Inferior parietal cortex (tissue), 1 donor: ENCODE data around the gene YAP1.
"Not testable (repeated sequence)": the region's sequence is repeated elsewhere in the genome, so short reads cannot be mapped to it uniquely, and the experiment has no call there.

ENCODE experiments used
- DNase-seq: peaks from one replicate; pipeline ENCODE4 v3.0.0-alpha.2; 2016; ENCODE audit errors: extremely low spot score

The YAP1 gene

DNA sequence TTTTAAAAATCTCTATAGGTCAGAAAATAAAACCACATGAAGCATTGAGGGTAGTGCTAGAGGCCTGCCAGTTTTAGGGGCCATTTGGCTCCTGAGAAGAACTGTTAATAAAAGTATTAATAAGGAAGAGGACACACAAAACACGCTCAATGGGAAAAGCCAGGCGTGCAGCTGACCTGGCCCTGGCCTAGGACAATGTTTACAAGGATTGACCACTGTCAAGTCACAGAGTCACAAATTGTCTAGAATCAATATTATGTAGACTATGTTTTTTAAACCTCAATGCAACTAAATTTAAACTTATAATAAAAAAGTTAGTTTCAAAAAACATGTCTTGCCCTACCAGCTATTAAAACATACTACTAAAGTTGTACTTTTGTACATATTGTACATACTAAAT lies 89.4 kb downstream of the YAP1 start:
- DNase-seq, result no peak

DNA sequence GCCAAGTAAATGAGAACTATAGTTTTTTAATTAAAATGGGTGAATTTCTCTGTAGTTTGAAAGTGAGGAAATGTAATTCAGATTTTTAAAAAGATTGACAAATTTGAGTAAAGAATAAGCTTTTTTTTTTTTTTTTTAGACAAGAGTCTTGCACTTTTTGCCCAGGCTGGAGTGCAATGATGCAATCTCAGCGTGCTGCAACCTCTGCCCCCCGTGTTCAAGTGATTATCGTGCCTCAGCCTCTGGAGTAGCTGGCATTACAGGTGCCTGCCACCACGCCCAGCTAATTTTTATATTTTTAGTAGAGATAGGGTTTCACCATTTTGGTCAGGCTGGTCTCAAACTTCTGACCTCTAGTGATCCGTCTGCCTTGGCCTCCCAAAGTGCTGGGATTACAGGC lies 90.1 kb downstream of the YAP1 start:
- DNase-seq, result not testable (repeated sequence)

DNA sequence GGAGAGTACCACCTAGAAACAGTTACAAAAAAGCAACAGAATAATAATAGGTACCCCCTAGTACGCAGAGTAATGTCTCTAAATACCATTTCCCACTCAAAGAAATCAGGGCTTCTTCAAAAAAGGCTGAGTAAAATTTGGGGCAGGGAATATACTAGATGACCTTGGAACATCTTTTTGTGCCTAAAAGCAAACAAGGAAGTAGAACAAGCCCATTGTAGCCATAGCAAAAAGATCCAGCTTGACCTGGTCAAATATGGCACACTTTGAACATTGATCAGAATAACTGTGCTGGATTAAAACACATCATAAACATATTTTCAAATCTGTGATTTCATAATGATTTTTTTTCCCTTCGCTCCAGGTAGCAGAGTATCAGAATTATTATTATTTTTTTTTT lies 91.5 kb downstream of the YAP1 start:
- DNase-seq, result no peak

DNA sequence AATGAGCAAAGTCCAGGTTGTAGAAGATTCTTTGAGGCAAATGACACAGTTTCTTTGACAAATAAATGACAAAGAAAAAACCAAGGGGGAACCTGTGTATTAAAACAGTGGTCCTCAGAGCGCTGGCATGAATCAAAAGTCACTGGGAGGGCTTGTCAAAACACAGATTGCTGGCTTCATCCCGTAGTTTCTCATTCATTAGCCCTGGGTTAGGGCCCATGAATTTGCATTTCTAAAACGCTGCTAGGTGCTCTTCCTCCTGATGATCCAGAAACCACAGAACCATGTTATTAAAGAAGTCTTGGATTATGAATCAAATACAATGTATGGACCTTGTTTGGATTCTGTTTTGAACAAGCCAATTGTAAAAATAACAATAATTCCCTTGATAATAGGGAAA lies 92.7 kb downstream of the YAP1 start:
- no peak for DNase-seq

DNA sequence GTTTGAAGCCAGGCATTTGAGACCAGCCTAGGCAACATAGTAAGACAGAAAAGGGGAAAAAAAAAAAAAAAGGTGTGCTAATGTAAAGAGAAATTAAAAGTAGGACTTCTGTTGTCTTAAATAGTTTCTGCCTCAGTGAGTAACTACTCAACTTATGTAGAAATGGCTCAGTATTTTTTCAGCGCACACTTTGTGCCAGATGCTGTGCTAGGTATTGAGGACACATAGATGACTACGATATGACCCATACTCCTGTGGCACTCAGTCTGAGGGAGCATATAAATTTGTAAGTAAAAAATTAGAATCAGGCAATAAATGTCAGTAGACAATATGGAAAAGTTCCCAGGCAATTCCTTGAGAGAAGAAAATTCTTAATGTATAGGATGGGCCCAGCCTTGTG lies 93.9 kb downstream of the YAP1 start:
- no peak for DNase-seq

DNA sequence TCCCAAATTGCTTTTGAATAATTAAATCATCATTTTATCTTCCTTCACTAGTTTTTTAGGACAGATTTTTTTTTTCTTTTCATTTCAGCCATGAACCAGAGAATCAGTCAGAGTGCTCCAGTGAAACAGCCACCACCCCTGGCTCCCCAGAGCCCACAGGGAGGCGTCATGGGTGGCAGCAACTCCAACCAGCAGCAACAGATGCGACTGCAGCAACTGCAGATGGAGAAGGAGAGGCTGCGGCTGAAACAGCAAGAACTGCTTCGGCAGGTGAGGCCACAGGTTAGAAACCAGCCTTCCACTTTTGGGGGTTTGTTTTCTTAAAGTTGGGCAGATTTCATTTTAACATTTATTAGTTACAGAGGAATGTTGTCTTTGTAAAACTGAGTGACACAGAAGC lies 95.6 kb downstream of the YAP1 start:
- no peak for DNase-seq

DNA sequence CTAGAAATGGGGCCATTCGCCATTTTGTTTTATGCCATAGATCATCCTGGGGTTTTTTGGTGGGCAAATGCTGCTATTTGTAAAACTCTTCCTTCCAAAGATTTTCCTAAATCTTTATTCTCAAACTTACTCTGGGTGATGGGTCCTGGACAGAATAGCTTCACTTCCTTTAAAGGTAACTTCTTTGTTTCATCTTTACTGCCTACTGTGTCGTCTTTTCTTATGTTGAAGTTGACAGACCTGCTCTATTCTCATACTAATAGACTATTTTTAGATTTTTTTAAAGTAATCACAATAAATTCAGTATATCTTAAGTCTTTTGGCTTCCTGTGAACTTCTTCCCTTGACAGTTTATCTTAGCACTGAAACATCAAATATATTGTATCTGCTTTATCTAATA lies 98.6 kb downstream of the YAP1 start:
- no peak for DNase-seq

DNA sequence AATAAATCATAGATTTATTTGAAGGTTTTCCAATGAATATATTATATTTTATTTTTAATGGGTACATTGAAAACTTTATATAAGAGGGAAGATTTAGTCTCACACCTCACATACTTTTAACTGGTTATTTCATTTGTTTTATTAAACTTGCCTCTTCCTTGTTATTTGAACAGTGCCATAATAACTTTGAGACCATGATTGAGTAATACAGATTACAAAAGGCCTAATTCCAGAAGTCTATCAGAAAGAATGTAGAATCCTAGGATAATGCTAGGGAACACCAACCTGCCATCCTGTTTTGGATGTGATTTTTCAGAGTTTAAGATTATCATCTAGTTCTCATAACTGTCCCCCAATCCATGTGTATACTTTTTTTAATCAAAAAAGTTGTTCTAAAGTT lies 104.4 kb downstream of the YAP1 start:
- DNase-seq, result no peak

DNA sequence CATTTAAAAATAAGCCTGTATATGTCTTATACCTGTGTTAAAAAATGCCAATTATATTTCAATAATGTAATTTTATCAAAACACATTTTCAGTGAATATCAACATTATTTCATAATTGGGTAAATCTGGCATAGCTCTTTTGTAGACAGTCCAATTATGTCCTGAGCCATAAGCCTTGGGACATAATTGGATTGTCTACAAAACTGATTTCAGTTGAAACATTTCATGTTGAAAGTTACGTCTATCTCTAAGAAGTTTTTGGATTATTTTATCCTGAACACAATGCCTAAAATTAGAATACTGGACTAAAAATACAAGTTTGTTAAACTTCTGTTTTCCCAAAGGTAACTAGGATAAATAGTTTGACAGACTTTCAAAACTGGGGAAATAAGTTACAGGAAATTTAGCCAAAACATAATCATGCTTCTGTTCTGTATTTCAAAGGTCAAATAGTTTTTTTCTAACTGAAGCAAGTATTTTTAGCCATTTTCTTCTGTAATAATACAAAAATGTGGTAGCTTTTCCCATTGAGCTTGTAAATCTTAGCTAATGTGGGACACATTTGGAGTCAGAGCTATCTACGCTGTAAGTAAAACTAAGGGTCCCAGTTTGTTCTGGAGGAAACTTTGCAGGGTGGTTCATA lies 106.3 kb downstream of the YAP1 start:
- DNase-seq, result no peak

DNA sequence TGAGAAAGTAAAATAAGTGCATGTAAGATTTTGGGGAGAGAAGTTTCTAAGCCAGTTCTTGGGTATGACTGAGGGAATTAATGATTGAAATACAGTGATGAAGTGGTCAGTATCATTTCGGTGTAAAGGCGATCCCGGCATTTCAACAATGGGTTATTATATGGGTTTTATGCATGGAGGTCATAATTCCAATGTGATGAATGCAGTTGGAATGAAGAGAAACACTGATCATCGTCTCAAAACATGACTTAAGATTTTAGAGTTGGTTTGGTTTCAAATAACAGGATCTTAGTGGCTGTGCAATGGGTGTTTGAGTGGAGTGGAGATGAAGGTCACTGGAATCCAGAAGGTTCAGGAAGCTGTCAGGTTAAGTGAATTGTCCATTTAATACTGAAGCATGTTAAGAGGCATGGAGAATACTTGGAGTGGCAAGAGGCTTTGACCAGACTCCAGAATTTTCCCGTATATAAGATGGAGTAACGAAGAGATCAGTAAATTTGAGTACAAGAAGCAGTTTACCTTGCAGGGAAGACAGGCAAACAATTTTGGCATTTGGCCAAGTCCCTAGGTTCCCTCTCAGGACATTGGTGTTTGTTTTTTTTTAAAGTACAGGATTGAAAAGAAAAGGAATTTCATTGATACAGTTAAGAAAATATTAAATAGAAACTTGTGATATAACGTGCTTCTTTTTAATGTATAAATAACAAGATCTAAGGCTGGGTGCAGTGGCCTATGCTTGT lies 110.7 kb downstream of the YAP1 start:
- DNase-seq, result no peak

DNA sequence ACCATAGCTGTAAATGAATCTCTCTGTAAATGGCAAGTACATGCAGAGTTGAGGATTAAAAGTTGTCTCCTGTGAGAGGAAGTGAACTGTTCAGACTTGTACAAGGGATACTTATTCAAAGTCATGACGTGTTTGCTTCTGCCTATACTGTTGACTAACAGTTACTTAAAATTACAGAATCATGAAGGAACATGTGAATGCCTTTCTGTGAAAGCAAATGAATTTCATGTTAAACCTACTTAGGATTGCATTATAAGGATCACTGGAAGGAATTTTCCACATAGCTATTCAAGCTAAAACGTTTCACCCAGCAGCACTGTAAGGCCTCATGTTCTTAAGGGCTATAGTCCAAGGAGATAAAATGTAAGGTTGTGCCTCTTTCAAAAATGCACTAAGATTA lies 113.6 kb downstream of the YAP1 start:
- no peak for DNase-seq

DNA sequence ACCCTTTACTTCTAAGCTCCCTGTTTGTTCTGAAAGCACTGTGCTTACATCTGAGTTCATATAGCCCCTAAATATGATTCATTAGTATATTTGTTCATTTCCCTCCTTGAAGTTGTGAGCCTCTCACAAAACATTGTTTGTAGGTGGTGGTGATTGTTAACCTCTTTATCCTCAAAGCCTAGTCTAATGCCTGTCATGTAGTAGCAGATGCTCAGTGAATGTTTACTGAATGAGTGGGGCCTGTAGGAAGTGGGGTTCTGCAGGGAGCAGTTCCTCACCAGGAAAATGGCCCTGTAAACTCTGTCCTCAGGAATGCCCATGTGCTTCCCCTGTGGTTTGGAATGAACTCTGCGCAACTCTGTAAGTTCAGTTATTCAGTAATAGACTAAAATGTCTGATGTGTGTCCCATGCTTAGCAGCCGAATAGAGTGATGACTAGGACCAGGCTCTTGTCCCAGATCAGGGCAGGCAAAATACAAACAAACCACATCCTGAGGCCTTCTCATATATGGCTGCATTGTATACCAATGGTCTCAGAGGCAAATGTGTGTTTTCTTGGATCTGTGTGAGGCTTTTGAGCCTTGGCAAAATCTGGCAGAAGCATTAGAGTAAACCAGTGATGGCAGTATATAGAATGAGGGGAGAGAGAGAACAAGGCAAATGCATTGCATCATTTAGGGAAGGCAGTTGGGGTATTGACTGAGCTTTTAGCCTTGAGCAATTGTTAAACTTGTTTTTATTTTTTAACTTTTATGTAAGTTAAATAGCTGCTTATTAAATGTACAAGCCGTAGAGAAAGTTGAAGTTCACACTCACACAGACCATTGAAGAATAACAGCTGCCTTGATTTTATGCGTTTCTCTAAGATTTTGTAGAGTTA lies 115.7 kb downstream of the YAP1 start:
- DNase-seq, result no peak

DNA sequence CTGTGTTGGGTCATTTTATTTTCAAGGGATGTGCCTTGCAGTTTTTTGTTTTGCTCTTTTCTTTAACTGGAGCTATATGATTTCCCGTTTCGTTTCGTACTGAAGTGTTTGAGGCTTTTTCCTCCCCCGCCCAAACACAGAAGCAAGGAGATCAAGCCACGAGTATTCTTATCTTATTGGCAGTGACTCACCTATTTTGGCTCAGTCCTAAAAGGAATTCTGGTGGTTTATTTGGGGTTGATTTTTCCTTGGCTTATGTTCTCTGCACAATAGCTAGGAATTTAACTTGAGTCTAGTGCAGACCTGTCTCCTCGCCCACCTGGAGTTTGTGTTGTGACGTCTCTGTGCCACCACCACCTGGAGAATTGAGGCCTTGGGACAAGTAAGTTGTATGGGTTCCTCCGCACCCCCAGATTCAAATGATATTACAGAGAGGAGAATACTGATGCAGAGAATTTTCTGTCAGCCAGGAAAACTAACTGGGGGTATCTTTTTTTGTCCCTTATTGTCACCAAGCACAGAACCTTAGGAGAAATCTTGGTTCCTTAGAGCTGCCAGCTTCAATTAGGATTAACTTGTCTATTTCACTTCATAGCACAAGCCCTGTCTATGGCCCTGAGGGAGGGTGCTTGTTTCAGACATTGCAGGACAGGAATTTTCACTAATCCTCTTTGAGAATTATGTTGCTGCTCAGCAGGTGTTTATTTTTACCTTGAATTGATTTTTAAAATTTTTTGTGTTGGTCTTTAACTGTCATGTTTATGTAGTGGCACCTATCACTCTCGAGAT lies 116.6 kb downstream of the YAP1 start:
- DNase-seq, result no peak

DNA sequence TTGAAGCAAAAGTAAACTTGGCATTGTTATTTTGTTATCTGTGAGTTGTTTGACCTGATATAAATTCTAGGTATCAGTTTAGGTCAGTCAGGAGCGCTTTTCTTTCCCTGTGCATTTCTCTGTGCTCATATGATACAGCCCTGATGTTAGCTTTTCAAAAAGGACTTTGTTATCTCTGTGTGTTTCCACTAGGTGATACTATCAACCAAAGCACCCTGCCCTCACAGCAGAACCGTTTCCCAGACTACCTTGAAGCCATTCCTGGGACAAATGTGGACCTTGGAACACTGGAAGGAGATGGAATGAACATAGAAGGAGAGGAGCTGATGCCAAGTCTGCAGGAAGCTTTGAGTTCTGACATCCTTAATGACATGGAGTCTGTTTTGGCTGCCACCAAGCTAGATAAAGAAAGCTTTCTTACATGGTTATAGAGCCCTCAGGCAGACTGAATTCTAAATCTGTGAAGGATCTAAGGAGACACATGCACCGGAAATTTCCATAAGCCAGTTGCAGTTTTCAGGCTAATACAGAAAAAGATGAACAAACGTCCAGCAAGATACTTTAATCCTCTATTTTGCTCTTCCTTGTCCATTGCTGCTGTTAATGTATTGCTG lies 119.4 kb downstream of the YAP1 start:
- DNase-seq, result no peak

DNA sequence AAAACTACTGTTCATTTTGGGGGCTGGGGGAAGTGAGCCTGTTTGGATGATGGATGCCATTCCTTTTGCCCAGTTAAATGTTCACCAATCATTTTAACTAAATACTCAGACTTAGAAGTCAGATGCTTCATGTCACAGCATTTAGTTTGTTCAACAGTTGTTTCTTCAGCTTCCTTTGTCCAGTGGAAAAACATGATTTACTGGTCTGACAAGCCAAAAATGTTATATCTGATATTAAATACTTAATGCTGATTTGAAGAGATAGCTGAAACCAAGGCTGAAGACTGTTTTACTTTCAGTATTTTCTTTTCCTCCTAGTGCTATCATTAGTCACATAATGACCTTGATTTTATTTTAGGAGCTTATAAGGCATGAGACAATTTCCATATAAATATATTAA lies 119.9 kb downstream of the YAP1 start:
- DNase-seq, result no peak

DNA sequence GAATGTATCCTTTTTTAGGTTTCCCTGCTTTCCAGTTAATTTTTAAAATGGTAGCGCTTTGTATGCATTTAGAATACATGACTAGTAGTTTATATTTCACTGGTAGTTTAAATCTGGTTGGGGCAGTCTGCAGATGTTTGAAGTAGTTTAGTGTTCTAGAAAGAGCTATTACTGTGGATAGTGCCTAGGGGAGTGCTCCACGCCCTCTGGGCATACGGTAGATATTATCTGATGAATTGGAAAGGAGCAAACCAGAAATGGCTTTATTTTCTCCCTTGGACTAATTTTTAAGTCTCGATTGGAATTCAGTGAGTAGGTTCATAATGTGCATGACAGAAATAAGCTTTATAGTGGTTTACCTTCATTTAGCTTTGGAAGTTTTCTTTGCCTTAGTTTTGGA lies 120.7 kb downstream of the YAP1 start:
- DNase-seq, result no peak

DNA sequence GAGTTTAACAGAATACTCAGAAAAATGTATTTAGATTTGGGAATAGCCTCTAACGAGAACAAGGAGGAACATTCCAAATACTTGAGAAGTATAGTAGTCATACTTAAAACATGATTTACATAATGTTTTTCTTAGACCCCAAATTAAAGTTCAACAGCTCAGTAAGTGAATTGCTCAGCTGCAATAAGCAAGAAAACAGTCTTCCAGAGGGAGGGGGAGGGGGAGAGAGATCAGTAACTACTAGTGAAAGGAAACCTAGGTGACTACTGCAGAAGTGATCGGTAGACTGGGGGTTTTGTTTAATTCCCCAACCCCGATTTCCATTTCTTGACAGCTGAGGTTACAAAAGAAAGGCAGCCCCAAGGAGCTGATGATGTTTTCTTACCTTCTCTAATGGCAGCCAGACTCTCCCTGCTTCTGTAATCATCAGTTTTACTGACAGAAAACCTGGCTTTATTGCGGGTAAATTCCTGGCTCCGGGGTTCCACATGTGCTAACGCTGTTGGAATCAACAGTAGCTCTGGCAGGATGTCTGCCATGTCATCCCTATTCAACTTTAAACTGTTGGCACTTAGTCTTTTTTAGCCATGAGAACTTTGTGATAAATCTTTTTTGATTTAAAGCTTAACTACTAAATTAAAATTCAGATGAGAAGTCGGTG lies 124.7 kb downstream of the YAP1 start:
- no peak for DNase-seq

DNA sequence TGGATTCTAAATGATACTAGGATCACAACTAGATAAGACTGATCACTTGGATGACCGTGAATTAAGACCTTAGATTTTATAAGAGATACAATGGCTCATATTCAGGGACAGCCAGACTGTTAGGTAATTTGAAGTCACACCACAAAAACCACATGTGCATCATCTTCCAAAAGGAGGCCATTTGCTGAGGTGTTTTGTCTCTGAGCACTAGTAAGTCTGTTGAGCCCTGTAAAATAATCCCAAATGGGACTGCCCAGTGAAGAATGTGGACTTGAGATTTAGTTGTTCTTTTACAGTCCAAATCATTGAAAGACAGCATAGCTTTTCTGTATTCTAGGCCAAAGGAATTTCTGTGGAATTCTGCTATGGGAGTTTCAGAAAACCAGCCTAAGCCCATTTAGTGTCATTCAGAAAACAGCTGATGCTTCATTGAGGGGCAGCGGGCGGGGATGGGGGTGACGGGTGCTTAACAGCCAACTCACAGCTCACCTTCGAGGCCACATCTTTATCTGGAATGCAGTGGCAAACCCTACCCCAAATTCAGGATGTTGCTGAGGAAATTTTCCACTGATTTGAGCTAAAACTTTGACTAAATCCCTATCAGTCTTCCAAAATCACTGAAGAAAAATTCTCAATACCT lies 127.0 kb downstream of the YAP1 start:
- no peak for DNase-seq

DNA sequence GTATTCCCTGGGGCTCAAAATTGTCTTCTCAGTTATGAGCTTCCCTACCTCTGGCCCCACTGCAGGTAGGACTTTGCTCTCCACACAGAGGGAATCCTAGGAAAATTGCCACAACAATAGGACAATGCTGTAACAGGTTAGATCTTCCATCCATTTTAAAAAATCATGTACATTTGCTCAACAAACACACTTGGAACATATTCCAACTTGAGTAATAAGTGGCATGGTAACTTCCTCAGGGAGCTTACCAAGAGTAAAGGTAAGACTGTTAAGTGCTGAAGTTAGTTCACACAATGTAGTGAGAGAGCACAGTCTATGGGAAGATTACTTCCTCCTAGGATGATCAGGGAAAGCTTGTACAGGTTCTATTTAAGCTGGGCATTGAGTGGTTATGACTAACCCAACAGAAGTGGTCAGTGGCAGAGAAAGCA lies 128.2 kb downstream of the YAP1 start:
- DNase-seq, result no peak

DNA sequence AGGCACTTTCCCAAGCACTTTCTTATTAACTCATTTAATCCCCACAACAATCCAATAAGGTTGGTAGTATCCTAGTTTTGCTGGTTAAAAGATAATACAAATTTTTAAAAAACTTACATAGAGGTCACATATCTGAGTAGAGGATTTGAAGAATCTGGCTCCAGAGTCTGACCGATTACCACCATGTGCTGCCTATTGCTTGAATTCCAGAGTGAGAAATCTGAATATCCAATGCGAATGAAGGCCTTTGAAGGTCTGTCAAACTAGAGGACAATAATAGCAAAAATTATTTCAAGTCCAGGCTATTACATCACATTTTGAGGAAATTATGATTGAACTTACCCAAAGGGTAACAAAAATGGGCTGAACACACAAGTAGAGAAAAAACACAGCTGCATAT lies 129.2 kb downstream of the YAP1 start:
- DNase-seq, result no peak
